Hindlimb muscle (tissue), 1 donor: ENCODE results near the gene SMIM38. TPM values are rescaled to one million over a fixed set of nuclear protein-coding genes. Genes with fewer than 3 reads are reported as not detected.
A peak's percentile ranks its signal among the peaks of the same experiment; 100 is the strongest.
"Not testable (repeated sequence)": the region's sequence is repeated elsewhere in the genome, so short reads cannot be mapped to it uniquely, and the experiment has no call there.

ENCODE experiments used
- DNase-seq: peaks from one replicate; pipeline ENCODE4 v3.0.0-alpha.2; 2013
- polyA plus RNA-seq: library from polyadenylated mRNA; unstranded; fragments of 120-200 nt; gene quantifications from one replicate; pipeline ENCODE4 v1.2.1, GENCODE V29; 2013; ENCODE audit not compliant: insufficient read length

SMIM38 gene
- polyA plus RNA-seq, 1 donor = 0.12 TPM

- DNase-seq = no peak
These were observed 32.9 kb upstream of the SMIM38 start for GRCh38 chr11:69122630-69123431.

GRCh38 chr11:69123593-69124545 is 31.9 kb upstream of the SMIM38 start:
- no peak for DNase-seq

GRCh38 chr11:69125861-69126260 is 29.9 kb upstream of the SMIM38 start:
- DNase-seq = no peak

- no peak for DNase-seq
These were observed 29.4 kb upstream of the SMIM38 start for GRCh38 chr11:69126286-69126685.

- DNase-seq = peak; percentile 59
These were observed 28.5 kb upstream of the SMIM38 start for GRCh38 chr11:69127081-69127850.

GRCh38 chr11:69127884-69128283 is 27.9 kb upstream of the SMIM38 start:
- DNase-seq = no peak

- no peak for DNase-seq
These were observed 26.7 kb upstream of the SMIM38 start for GRCh38 chr11:69129053-69129452.

GRCh38 chr11:69129647-69130046 is 26.1 kb upstream of the SMIM38 start:
- no peak for DNase-seq

- no peak for DNase-seq
These were observed 25.1 kb upstream of the SMIM38 start for GRCh38 chr11:69130654-69131053.

GRCh38 chr11:69131121-69131566 is 24.6 kb upstream of the SMIM38 start:
- DNase-seq = no peak

GRCh38 chr11:69131644-69132300 is 24.0 kb upstream of the SMIM38 start:
- DNase-seq = peak; percentile 55

GRCh38 chr11:69132301-69132670 is 23.4 kb upstream of the SMIM38 start:
- DNase-seq = no peak

GRCh38 chr11:69133251-69133650 is 22.5 kb upstream of the SMIM38 start:
- DNase-seq = no peak

GRCh38 chr11:69134182-69134581 is 21.6 kb upstream of the SMIM38 start:
- DNase-seq = not testable (repeated sequence)

GRCh38 chr11:69134957-69135356 is 20.8 kb upstream of the SMIM38 start:
- no peak for DNase-seq

GRCh38 chr11:69135420-69136363 is 20.0 kb upstream of the SMIM38 start:
- no peak for DNase-seq

- DNase-seq = no peak
These were observed 19.3 kb upstream of the SMIM38 start for GRCh38 chr11:69136471-69136870.

- no peak for DNase-seq
These were observed 18.4 kb upstream of the SMIM38 start for GRCh38 chr11:69137151-69137844.

GRCh38 chr11:69138265-69138664 is 17.5 kb upstream of the SMIM38 start:
- no peak for DNase-seq

- DNase-seq = not testable (repeated sequence)
These were observed 15.6 kb upstream of the SMIM38 start for GRCh38 chr11:69140161-69140560.
